ENCODE data around the gene POMC.
"Not testable (repeated sequence)": the region's sequence is repeated elsewhere in the genome, so short reads cannot be mapped to it uniquely, and the experiment has no call there.

The POMC gene

DNA sequence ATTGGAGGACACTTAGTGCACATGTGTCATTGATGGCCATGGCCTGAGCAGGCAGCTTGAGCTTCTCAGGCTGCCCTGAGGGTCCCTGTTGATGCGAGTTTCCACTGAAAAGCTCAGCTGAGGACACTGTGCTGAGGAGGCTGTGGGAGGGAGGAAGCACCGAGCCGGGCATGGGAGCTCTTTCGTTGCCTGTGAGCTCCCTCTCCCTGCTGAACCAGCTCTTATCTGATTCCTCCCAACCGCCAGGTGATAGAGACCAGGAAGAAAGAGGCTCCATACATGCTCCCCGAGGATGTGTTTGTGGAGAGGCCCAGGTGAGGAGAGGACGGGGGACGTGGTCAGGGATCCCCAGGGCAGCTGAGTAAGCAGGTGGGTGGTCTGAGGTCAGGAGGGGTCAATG lies 27.3 kb downstream of the POMC start:
- Histone ChIP-seq H3K4me3 (ENCODE audit: low read length) (no peak overlapping the region), H3K27ac (ENCODE audit: low read length) (no peak overlapping the region), H3K9me3 (ENCODE audit: control insufficient read depth, insufficient read depth, low read length) (no peaks in the 10 kb centered on the region), H3K4me1 (ENCODE audit: control insufficient read depth, insufficient read depth, low read length) (no peaks in the 10 kb centered on the region), H3K36me3 (ENCODE audit: control insufficient read depth, insufficient read depth, low read length) (no peaks in the 10 kb centered on the region), H3K27me3 (ENCODE audit: control insufficient read depth, insufficient read depth, low read length) (no peaks in the 10 kb centered on the region)
- no peak for DNase-seq (ENCODE audit: low read depth, low spot score)
- no CpG with 5 or more reads among the region's 8 CpGs for WGBS (ENCODE audit: insufficient coverage, insufficient read length)

DNA sequence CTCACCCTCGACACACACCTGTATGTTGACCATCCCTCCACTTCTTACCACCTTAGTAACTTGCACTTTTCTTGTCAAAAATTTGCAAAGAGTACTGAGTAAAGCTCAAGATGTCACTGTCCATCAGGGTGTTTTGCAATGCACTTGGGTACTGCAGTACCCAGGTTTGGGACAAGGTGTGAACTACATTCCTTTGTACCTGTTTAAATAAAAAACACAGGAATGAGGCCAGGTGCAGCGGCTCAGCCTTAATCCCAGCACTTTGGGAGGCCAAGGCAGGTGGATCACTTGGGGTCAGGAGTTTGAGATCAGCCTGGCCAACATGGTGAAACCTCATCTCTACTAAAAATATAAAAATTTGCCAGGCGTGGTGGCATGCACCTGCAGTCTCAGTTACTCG lies 27.8 kb downstream of the POMC start:
- not testable (repeated sequence) for H3K27me3 ChIP-seq (ENCODE audit: control insufficient read depth, insufficient read depth, low read length); H3K4me3 ChIP-seq (ENCODE audit: low read length); H3K36me3 ChIP-seq (ENCODE audit: control insufficient read depth, insufficient read depth, low read length); H3K27ac ChIP-seq (ENCODE audit: low read length); DNase-seq (ENCODE audit: low read depth, low spot score); H3K4me1 ChIP-seq (ENCODE audit: control insufficient read depth, insufficient read depth, low read length); H3K9me3 ChIP-seq (ENCODE audit: control insufficient read depth, insufficient read depth, low read length)
- no CpG with 5 or more reads among the region's 4 CpGs for WGBS (ENCODE audit: insufficient coverage, insufficient read length)

DNA sequence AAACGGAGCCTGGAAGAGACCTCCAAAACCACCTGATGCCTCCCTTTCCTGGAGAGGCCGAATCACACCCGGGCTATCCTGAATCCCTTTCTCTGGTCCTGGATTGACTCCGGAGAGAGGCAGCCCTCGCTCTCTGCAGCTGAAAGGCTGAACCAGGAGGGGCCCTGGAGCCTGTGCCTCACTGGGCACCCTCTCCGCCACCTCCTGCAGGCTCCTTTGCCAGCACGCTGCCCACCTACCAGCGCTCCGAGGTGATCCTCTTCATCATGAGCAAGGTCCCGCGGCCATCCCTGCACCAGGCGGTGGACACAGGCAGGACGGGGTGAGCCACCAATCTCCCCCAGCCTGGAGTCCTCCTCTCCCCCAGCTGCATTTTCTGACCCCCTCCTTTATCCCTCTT lies 35.7 kb downstream of the POMC start:
- Histone ChIP-seq H3K4me3 (ENCODE audit: low read length) (no peak overlapping the region), H3K27me3 (ENCODE audit: control insufficient read depth, insufficient read depth, low read length) (no peaks in the 10 kb centered on the region; the same call in 1 of the 2 replicates), H3K36me3 (ENCODE audit: control insufficient read depth, insufficient read depth, low read length) (no peaks in the 10 kb centered on the region), H3K4me1 (ENCODE audit: control insufficient read depth, insufficient read depth, low read length) (peaks cover 5% of the 10 kb centered on the region; the same call in 1 of the 2 replicates), H3K27ac (ENCODE audit: low read length) (no peak overlapping the region), H3K9me3 (ENCODE audit: control insufficient read depth, insufficient read depth, low read length) (no peaks in the 10 kb centered on the region)
- no CpG with 5 or more reads among the region's 13 CpGs for WGBS (ENCODE audit: insufficient coverage, insufficient read length)
- DNase-seq (ENCODE audit: low read depth, low spot score): no peak

DNA sequence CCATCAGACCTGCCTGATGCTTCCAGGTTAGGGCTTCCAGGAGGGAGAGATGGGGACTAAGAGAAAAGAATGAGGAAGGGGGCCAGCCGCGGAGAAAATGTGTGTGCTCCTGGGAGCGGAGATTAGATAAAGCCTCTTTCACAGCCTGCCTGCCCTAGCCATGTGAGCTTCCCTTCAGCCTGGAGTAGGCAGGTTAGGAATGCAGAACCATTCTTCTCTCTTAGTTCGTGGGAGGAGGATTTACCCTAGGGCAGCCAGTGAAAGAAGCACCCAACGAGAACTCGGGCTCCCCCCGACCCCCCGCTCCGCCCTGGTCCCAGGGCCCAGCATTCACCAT lies 36.1 kb downstream of the POMC start:
- Histone ChIP-seq H3K4me3 (ENCODE audit: low read length) (no peak overlapping the region; the same call in 1 of the 2 replicates), H3K27me3 (ENCODE audit: control insufficient read depth, insufficient read depth, low read length) (no peaks in the 10 kb centered on the region; the same call in 1 of the 2 replicates), H3K4me1 (ENCODE audit: control insufficient read depth, insufficient read depth, low read length) (peaks cover 5% of the 10 kb centered on the region; the same call in 1 of the 2 replicates), H3K36me3 (ENCODE audit: control insufficient read depth, insufficient read depth, low read length) (no peaks in the 10 kb centered on the region), H3K9me3 (ENCODE audit: control insufficient read depth, insufficient read depth, low read length) (no peaks in the 10 kb centered on the region), H3K27ac (ENCODE audit: low read length) (no peak overlapping the region)
- no CpG with 5 or more reads among the region's 9 CpGs for WGBS (ENCODE audit: insufficient coverage, insufficient read length)
- no peak for DNase-seq (ENCODE audit: low read depth, low spot score)

DNA sequence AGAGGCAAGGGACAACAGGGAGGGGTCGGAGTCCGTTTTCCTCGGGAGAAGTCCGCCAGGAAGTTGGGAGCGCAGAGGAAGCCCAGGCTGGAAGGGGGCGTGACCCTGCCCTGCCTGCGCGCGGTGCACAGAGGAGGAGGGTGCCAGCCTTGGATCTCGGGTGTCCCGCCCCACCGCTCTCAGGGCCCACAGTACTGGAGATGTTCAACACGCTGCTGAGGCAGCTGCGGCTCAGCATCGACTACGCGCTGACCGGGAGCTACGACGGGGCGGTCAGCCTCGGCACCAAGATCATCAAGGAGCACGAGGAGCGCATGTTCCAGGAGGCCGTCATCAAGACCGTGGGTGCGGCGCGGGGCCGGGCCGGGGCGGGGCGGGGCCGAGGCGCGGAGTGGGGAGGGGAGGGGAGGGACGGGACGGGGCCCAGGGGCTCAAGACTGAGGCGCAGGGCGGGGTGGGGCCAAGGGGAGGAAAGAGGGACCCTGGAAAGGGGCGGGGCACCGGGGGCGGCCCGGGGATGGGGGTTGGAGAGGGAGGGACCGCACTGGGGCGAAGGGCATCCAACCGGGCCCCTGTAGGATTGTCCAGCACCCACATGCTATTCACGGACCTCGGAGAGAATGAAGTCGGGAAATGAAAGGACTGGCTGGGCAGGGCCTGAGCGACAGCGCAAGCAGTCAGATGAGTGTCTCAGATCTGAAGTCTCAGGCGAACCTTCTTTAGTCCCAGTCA lies 36.6 kb downstream of the POMC start:
- WGBS (ENCODE audit: insufficient coverage, insufficient read length): no CpG with 5 or more reads among the region's 53 CpGs
- H3K4me1 ChIP-seq (ENCODE audit: control insufficient read depth, insufficient read depth, low read length): peaks cover 5% of the 10 kb centered on the region; the same call in 1 of the 2 replicates
- no peaks in the 10 kb centered on the region for H3K36me3 ChIP-seq (ENCODE audit: control insufficient read depth, insufficient read depth, low read length)
- peak overlapping the region; percentile 7; the same call in 1 of the 2 replicates for H3K4me3 ChIP-seq (ENCODE audit: low read length)
- no peaks in the 10 kb centered on the region; the same call in 1 of the 2 replicates for H3K27me3 ChIP-seq (ENCODE audit: control insufficient read depth, insufficient read depth, low read length)
- no peak for DNase-seq (ENCODE audit: low read depth, low spot score)
- no peak overlapping the region for H3K27ac ChIP-seq (ENCODE audit: low read length)
- no peaks in the 10 kb centered on the region for H3K9me3 ChIP-seq (ENCODE audit: control insufficient read depth, insufficient read depth, low read length)

DNA sequence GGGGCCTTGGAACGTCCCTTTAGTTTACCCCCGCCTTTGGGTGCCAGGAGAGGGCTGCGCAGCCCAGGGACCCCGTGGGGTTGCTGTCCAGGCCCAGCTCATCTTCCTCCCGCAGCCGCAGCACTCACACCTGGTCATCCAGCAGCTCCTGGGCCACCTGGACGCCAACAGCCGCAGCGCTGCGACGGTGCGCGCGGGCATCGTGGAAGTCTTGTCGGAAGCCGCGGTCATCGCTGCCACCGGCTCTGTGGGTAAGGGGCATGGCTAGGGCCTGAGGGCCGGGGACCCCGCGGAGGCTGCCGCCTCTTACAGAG lies 37.2 kb downstream of the POMC start:
- DNase-seq (ENCODE audit: low read depth, low spot score): no peak
- H3K27ac ChIP-seq (ENCODE audit: low read length): no peak overlapping the region
- H3K9me3 ChIP-seq (ENCODE audit: control insufficient read depth, insufficient read depth, low read length): no peaks in the 10 kb centered on the region
- WGBS (ENCODE audit: insufficient coverage, insufficient read length): no CpG with 5 or more reads among the region's 24 CpGs
- H3K36me3 ChIP-seq (ENCODE audit: control insufficient read depth, insufficient read depth, low read length): no peaks in the 10 kb centered on the region
- H3K27me3 ChIP-seq (ENCODE audit: control insufficient read depth, insufficient read depth, low read length): no peaks in the 10 kb centered on the region; the same call in 1 of the 2 replicates
- peaks cover 5% of the 10 kb centered on the region; the same call in 1 of the 2 replicates for H3K4me1 ChIP-seq (ENCODE audit: control insufficient read depth, insufficient read depth, low read length)
- no peak overlapping the region; the same call in 1 of the 2 replicates for H3K4me3 ChIP-seq (ENCODE audit: low read length)

DNA sequence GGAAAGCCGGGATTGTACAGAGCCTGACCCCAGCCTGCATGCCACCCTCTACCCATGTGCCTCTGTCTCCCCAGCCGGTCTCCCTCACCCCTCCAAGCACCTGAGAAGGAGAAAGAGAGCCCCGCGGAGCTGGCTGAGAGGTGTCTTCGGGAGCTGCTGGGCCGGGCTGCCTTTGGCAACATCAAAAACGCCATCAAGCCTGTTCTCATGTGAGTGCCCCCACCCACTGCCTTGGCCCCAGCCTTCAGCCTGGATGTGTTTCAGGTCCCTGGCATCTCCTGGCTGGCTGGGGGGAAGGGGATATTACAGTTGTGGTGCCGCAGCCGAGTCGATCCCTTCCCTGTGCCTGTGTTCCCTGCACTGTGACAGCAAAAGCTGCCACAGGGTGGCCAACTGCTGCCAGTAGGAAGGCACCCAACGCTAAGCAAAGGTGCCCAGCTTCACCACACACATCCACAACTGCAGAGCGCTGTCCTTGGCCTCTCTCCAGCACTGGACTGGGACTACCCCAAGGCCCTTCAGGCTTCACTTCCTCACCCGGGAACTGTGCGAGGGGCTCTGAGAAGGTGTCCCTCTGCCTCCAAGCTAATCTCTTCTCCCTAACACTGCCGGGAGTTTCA lies 38.4 kb downstream of the POMC start:
- no CpG with 5 or more reads among the region's 15 CpGs for WGBS (ENCODE audit: insufficient coverage, insufficient read length)

DNA sequence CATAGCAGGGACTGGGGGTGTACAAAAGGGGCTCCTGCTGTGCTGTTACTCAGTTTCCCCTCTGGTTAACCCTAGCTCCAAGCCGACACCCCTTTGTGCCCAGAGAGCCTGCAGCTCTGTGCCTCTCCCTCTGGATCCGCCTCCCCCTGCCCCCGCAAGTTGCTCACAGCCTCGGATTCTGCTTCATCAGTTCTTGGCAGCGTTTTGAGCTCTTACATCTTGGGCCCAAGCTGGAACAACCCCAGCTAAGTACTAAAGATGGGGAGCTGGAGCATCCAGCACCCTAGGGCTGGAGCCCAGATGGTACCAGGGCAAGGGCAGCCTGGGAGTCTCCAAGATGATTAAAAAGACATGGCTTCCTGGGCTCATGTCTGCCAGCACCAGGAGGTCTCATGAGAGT lies 40.7 kb downstream of the POMC start:
- H3K9me3 ChIP-seq (ENCODE audit: control insufficient read depth, insufficient read depth, low read length): no peaks in the 10 kb centered on the region
- H3K27me3 ChIP-seq (ENCODE audit: control insufficient read depth, insufficient read depth, low read length): no peaks in the 10 kb centered on the region; the same call in 1 of the 2 replicates
- peaks cover 3% of the 10 kb centered on the region; the same call in 1 of the 2 replicates for H3K4me1 ChIP-seq (ENCODE audit: control insufficient read depth, insufficient read depth, low read length)
- WGBS (ENCODE audit: insufficient coverage, insufficient read length): no CpG with 5 or more reads among the region's 5 CpGs
- H3K4me3 ChIP-seq (ENCODE audit: low read length): no peak overlapping the region
- no peak overlapping the region for H3K27ac ChIP-seq (ENCODE audit: low read length)
- DNase-seq (ENCODE audit: low read depth, low spot score): no peak
- H3K36me3 ChIP-seq (ENCODE audit: control insufficient read depth, insufficient read depth, low read length): no peaks in the 10 kb centered on the region

More for the DNA sequence above, 38.4 kb downstream of the POMC start:
- Histone ChIP-seq H3K36me3 (ENCODE audit: control insufficient read depth, insufficient read depth, low read length) (no peaks in the 10 kb centered on the region), H3K27me3 (ENCODE audit: control insufficient read depth, insufficient read depth, low read length) (no peaks in the 10 kb centered on the region; the same call in 1 of the 2 replicates), H3K4me1 (ENCODE audit: control insufficient read depth, insufficient read depth, low read length) (peaks cover 5% of the 10 kb centered on the region; the same call in 1 of the 2 replicates), H3K4me3 (ENCODE audit: low read length) (no peak overlapping the region), H3K27ac (ENCODE audit: low read length) (no peak overlapping the region), H3K9me3 (ENCODE audit: control insufficient read depth, insufficient read depth, low read length) (no peaks in the 10 kb centered on the region)
- DNase-seq (ENCODE audit: low read depth, low spot score): no peak

DNA sequence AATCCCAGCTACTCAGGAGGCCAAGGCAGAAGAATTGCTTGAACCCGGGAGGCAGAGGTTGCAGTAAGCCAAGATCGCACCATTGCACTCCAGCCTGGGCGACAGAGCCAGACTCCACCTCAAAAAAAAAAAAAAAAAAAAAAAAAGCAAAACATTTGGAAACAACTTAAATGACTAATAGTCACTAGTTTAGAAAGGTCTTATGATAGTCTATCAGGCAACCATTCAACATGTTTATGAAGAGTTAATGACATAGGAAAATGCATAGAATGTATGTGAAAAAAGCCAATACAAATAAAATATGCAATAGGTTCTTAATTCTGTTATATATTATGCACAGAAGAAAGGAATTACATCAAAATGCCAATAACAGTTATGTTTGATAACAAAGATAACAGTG lies 41.3 kb downstream of the POMC start:
- H3K27ac ChIP-seq (ENCODE audit: low read length); H3K4me3 ChIP-seq (ENCODE audit: low read length); H3K36me3 ChIP-seq (ENCODE audit: control insufficient read depth, insufficient read depth, low read length); H3K9me3 ChIP-seq (ENCODE audit: control insufficient read depth, insufficient read depth, low read length); DNase-seq (ENCODE audit: low read depth, low spot score); H3K27me3 ChIP-seq (ENCODE audit: control insufficient read depth, insufficient read depth, low read length); H3K4me1 ChIP-seq (ENCODE audit: control insufficient read depth, insufficient read depth, low read length): not testable (repeated sequence)
- WGBS (ENCODE audit: insufficient coverage, insufficient read length): no CpG with 5 or more reads among the region's 3 CpGs

DNA sequence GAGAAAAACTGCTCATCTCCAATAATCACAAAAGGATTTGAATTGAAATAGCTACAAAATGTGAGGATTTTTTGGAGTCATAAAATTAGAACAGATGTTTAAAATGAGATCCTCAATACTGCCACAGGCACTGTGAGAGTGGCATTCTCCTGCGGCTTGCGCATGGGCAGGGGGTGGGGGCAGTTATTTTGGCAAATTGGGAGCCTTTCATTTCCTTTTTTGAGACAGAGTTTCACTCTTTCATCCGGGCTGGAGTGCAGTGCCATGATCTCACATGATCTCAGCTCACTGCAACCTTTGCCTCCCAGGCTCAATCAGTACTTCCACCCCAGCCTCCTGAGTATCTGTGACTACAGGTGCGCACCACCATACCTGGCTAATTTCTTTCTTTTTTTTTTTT lies 42.4 kb downstream of the POMC start:
- H3K27ac ChIP-seq (ENCODE audit: low read length): no peak overlapping the region
- H3K4me1 ChIP-seq (ENCODE audit: control insufficient read depth, insufficient read depth, low read length): peaks cover 2% of the 10 kb centered on the region; the same call in 1 of the 2 replicates
- H3K27me3 ChIP-seq (ENCODE audit: control insufficient read depth, insufficient read depth, low read length): no peaks in the 10 kb centered on the region; the same call in 1 of the 2 replicates
- H3K4me3 ChIP-seq (ENCODE audit: low read length): no peak overlapping the region
- no peaks in the 10 kb centered on the region for H3K9me3 ChIP-seq (ENCODE audit: control insufficient read depth, insufficient read depth, low read length)
- no CpG with 5 or more reads among the region's 4 CpGs for WGBS (ENCODE audit: insufficient coverage, insufficient read length)
- no peaks in the 10 kb centered on the region for H3K36me3 ChIP-seq (ENCODE audit: control insufficient read depth, insufficient read depth, low read length)
- no peak for DNase-seq (ENCODE audit: low read depth, low spot score)
